Stimulated activated naive CD8-positive, alpha-beta T cell treated with anti-CD3 and anti-CD28 coated beads, Interleukin-15, Interleukin-2, amounts not matched to agents 100 ng/mL and 50 ng/mL, for 24 hours (primary cell): ENCODE measurements around the gene HDLBP.
A peak's percentile ranks its signal among the peaks of the same experiment; 100 is the strongest.

ENCODE experiments used
- H3K27ac Mint-ChIP-seq: one replicate; pipeline ENCODE4 v1.8.0; 2021; ENCODE audit warnings: mild to moderate bottlenecking, mixed read lengths
- H3K27me3 Mint-ChIP-seq: one replicate; pipeline ENCODE4 v1.8.0; 2021; ENCODE audit warnings: mixed read lengths
- H3K36me3 Mint-ChIP-seq: one replicate; pipeline ENCODE4 v1.8.0; 2021; ENCODE audit warnings: low read depth, mixed read lengths
- H3K4me1 Mint-ChIP-seq: one replicate; pipeline ENCODE4 v1.8.0; 2021; ENCODE audit warnings: low read depth, mixed read lengths
- H3K4me3 Mint-ChIP-seq: one replicate; pipeline ENCODE4 v1.8.0; 2021; ENCODE audit warnings: mild to moderate bottlenecking, mixed read lengths
- H3K9me3 Mint-ChIP-seq: one replicate; pipeline ENCODE4 v1.8.0; 2021; ENCODE audit warnings: mixed read lengths

The HDLBP gene

DNA sequence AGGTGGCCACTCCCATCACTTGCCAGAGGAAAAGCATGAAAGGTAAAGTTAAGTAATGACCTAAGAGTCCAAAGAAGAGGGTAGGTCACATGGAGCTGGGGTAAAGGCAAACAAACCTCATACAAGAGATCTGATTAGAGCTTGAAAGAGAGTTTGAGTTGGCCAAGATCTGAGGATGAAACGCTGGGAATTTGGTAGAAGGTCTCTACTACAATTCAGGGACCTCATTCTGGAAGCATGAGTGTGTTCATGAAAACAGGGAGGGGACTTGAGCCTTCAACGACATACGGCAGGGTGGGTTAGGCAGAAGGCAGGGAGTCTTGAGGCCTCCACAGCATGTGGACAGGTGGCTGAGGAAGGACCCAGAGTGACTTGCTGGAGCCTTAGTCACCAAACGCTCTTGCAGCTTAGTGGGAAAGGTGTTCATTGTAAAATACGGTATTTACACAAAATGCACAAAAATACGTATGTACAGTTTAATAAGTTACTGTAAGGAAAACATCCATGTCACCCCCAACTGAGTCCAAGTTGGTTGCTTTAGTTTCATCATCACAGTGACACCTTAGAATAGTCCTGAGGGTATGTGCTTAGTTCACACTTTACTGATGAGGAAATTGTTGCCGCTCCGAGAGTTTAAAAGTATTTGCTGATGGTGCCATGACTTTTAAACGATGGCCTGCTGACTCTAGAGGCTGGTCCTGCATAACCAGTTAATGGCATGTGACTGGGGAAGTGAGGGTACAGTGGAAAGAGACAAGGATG lies 35.6 kb upstream of the HDLBP start:
- Mint-ChIP-seq H3K27ac (no peak overlapping the region), H3K27me3 (no peaks in the 10 kb centered on the region), H3K9me3 (no peaks in the 10 kb centered on the region), H3K4me1 (no peaks in the 10 kb centered on the region), H3K36me3 (peaks cover 69% of the 10 kb centered on the region), H3K4me3 (no peak overlapping the region)

GRCh38 chr2:241350530-241350877 lies 35.0 kb upstream of the HDLBP start:
- H3K4me3 Mint-ChIP-seq = no peak overlapping the region
- H3K27ac Mint-ChIP-seq = no peak overlapping the region
- peaks cover 75% of the 10 kb centered on the region for H3K36me3 Mint-ChIP-seq
- H3K27me3 Mint-ChIP-seq = no peaks in the 10 kb centered on the region
- no peaks in the 10 kb centered on the region for H3K9me3 Mint-ChIP-seq
- no peaks in the 10 kb centered on the region for H3K4me1 Mint-ChIP-seq

DNA sequence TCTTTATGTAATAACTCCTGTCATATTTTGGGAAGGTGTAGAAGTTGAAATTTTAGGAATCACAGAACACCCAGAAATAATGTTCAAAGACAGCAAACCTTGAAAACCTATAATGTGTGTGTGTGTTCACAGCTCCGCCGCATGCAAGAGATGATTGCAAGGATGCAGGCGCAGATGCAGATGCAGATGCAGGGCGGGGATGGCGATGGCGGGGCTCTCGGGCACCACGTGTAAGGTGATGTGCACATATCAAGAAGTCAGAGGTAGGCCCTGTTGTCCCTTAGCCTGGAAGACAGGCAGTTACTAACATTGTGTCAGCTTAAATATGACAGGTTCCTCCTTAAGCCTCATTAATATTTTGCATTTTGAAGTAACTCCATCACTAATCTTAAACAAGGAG lies 34.5 kb upstream of the HDLBP start:
- H3K9me3 Mint-ChIP-seq = no peaks in the 10 kb centered on the region
- H3K27me3 Mint-ChIP-seq = no peaks in the 10 kb centered on the region
- H3K36me3 Mint-ChIP-seq = peaks cover 80% of the 10 kb centered on the region
- no peaks in the 10 kb centered on the region for H3K4me1 Mint-ChIP-seq
- H3K27ac Mint-ChIP-seq = no peak overlapping the region
- no peak overlapping the region for H3K4me3 Mint-ChIP-seq

GRCh38 chr2:241344925-241345651 lies 29.6 kb upstream of the HDLBP start:
- Mint-ChIP-seq H3K4me1 (peaks cover 8% of the 10 kb centered on the region), H3K27ac (no peak overlapping the region)

DNA sequence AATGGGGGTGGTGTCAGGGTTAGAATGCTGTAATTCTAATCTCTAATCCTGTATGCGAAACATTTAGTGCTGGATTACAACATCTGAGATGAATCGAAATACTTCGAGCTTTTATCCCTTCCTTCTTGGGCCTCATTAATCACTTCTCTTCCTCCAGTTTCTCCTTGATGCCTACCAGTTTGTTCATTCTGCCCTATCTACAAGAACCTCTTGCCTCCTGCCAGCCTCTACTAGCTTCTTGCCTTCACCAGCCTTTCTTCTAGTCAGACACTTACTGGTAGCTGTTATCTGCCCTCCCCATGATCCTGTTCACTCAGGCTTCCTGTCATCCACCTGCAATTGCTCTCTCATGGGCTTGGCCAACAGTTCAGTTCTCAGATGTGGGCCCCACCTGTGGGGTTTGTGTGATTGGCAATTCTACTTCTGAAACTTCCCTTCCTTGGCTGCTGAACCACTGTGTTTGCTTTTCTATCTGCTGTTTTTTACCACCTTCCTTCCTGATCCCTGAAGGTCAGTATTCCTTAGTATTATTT lies 25.2 kb upstream of the HDLBP start:
- Mint-ChIP-seq H3K27ac (no peak overlapping the region), H3K4me3 (no peak overlapping the region), H3K9me3 (no peaks in the 10 kb centered on the region), H3K4me1 (peaks cover 23% of the 10 kb centered on the region), H3K27me3 (no peaks in the 10 kb centered on the region), H3K36me3 (peaks cover 77% of the 10 kb centered on the region)

More at GRCh38 chr2:241344925-241345651, 29.6 kb upstream of the HDLBP start:
- H3K36me3 Mint-ChIP-seq = peaks cover 82% of the 10 kb centered on the region
- no peaks in the 10 kb centered on the region for H3K9me3 Mint-ChIP-seq
- no peaks in the 10 kb centered on the region for H3K27me3 Mint-ChIP-seq
- H3K4me3 Mint-ChIP-seq = no peak overlapping the region

GRCh38 chr2:241339839-241340630 lies 24.6 kb upstream of the HDLBP start:
- Mint-ChIP-seq H3K4me3 (no peak overlapping the region), H3K36me3 (peaks cover 77% of the 10 kb centered on the region), H3K27ac (no peak overlapping the region), H3K4me1 (peaks cover 24% of the 10 kb centered on the region), H3K9me3 (no peaks in the 10 kb centered on the region), H3K27me3 (no peaks in the 10 kb centered on the region)

DNA sequence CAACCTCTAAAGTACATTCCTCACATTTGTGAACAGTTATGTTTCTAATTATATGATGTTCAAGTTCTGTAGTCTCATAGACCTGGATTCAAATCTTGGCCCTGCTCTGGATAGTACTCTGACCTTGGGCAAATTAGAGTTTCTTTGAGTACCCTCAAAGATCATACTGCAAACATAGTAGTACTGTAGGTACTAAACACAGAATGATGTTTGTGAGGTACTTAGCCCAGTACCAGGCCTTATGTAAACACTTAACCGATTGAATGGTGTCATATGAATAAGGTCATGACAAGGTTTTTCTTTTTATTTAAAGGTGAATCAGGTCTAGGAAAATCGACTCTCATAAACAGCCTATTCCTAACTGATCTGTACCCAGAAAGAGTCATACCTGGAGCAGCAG lies 19.3 kb upstream of the HDLBP start:
- Mint-ChIP-seq H3K27me3 (no peaks in the 10 kb centered on the region), H3K4me3 (no peak overlapping the region), H3K36me3 (peaks cover 69% of the 10 kb centered on the region), H3K9me3 (no peaks in the 10 kb centered on the region), H3K4me1 (peaks cover 14% of the 10 kb centered on the region), H3K27ac (no peak overlapping the region)

DNA sequence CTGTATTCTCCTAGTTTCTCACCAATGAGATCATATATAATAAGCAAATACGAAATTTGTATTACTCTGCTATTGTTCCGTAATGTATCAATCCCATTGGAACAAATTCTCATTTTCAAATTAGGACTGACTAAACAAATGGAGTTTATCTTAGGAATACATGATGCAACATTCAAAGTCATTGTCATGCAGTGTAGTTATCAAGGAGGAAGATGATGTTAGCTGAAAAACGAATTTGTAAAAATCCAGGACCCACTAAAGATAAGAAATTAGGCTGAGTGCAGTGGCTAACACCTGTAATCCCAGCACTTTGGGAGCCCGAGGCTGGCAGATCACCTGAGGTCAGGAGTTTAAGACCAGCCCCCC lies 15.1 kb upstream of the HDLBP start:
- H3K27ac Mint-ChIP-seq = no peak overlapping the region
- peaks cover under 1% of the 10 kb centered on the region for H3K4me1 Mint-ChIP-seq
- no peaks in the 10 kb centered on the region for H3K27me3 Mint-ChIP-seq
- H3K9me3 Mint-ChIP-seq = no peaks in the 10 kb centered on the region
- H3K4me3 Mint-ChIP-seq = no peak overlapping the region
- peaks cover 77% of the 10 kb centered on the region for H3K36me3 Mint-ChIP-seq

- Mint-ChIP-seq H3K27ac (no peak overlapping the region), H3K9me3 (no peaks in the 10 kb centered on the region), H3K36me3 (peaks cover 75% of the 10 kb centered on the region), H3K4me3 (no peak overlapping the region), H3K4me1 (peaks cover 4% of the 10 kb centered on the region), H3K27me3 (no peaks in the 10 kb centered on the region)
These were observed 14.5 kb upstream of the HDLBP start for GRCh38 chr2:241329669-241330615.

DNA sequence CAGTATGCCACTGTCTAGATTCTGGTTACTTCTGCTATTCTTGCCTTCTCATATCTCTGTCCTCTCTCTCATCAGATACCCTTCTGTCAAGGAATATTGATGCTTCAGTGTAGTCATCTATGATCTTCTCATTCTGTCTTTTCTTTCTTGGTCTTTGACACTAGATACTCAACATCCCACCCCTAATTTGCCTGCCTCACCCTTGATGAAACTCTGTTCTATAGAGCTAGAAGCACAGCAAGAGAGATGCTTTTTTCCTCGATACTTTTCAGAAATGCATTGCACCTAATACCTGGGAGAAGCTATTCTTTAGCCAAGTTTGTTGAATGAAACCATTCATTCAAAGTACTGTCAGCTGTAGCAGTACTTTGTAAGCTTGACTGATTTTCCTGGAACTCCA lies 9.8 kb upstream of the HDLBP start:
- H3K27ac Mint-ChIP-seq = no peak overlapping the region
- no peak overlapping the region for H3K4me3 Mint-ChIP-seq
- peaks cover 67% of the 10 kb centered on the region for H3K36me3 Mint-ChIP-seq
- no peaks in the 10 kb centered on the region for H3K27me3 Mint-ChIP-seq
- H3K9me3 Mint-ChIP-seq = no peaks in the 10 kb centered on the region
- peaks cover 41% of the 10 kb centered on the region for H3K4me1 Mint-ChIP-seq

DNA sequence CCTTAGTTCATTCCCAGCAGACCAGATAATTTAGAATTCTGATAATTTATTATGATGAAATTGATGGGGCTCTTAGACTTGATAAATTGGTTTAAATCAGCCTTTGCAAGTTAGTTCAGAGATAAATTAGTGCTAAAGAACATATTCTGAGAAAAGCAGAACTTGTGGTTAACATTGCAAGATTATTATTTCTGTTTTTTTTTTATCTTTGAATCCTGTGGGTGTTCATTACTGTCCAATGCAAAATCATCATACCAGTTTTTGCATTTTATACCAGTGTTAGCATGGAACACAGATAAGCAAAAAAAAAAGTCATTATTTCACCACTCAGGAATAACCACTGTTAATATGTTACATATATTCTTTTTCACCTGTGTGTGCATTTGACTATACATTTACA lies 9.3 kb upstream of the HDLBP start:
- peaks cover 45% of the 10 kb centered on the region for H3K4me1 Mint-ChIP-seq
- H3K9me3 Mint-ChIP-seq = no peaks in the 10 kb centered on the region
- H3K27me3 Mint-ChIP-seq = no peaks in the 10 kb centered on the region
- H3K27ac Mint-ChIP-seq = no peak overlapping the region
- H3K36me3 Mint-ChIP-seq = peaks cover 67% of the 10 kb centered on the region
- H3K4me3 Mint-ChIP-seq = no peak overlapping the region

GRCh38 chr2:241323778-241324177 lies 8.3 kb upstream of the HDLBP start:
- H3K27me3 Mint-ChIP-seq = no peaks in the 10 kb centered on the region
- H3K4me1 Mint-ChIP-seq = peaks cover 54% of the 10 kb centered on the region
- peaks cover 64% of the 10 kb centered on the region for H3K36me3 Mint-ChIP-seq
- no peak overlapping the region for H3K4me3 Mint-ChIP-seq
- H3K27ac Mint-ChIP-seq = no peak overlapping the region
- H3K9me3 Mint-ChIP-seq = no peaks in the 10 kb centered on the region

DNA sequence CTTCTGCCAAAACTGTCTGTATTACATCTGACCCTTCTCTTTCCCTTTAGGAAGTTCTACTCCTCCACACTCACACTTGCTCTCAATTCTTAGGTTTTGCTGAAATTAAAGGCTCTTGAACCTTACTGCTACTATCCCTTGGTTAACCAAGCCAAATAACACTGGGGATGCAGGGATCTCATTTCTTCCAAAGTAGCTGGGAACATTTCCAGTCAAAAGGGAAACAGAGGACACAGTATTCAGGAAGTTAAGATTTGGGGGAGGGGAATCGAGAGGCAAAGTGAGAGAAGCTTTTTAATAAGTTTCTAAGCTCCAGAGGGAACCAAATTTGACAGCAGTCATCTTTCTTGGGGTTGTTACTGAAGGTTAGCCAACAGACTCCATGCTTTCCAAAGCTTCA lies 6.4 kb upstream of the HDLBP start:
- Mint-ChIP-seq H3K36me3 (peaks cover 68% of the 10 kb centered on the region), H3K27ac (no peak overlapping the region), H3K27me3 (no peaks in the 10 kb centered on the region), H3K9me3 (no peaks in the 10 kb centered on the region), H3K4me1 (peaks cover 72% of the 10 kb centered on the region), H3K4me3 (no peak overlapping the region)

- H3K9me3 Mint-ChIP-seq = no peaks in the 10 kb centered on the region
- peaks cover 75% of the 10 kb centered on the region for H3K4me1 Mint-ChIP-seq
- no peak overlapping the region for H3K4me3 Mint-ChIP-seq
- H3K27me3 Mint-ChIP-seq = no peaks in the 10 kb centered on the region
- peak overlapping the region; percentile 3 for H3K27ac Mint-ChIP-seq
- peaks cover 66% of the 10 kb centered on the region for H3K36me3 Mint-ChIP-seq
These were observed 5.6 kb upstream of the HDLBP start for GRCh38 chr2:241321033-241321432.
